Measurements from ENCODE around the gene STOML2.

STOML2 gene

GRCh38 chr9:35059438-35059837 lies 43.5 kb downstream of the STOML2 start:
- TF ChIP-seq CTCF (IDR thresholded peaks at IDR 0.05; ENCODE audit: insufficient read depth, low read length, missing control alignments), result no peak
- DNase-seq (ENCODE audit: low read depth, low spot score), result no peak
- no peak overlapping the region for H3K4me3 ChIP-seq (ENCODE audit: low read depth, low read length)
- CTCF ChIA-PET, result interaction anchor here (1.4 to 2.6 kb wide), 4 partner anchors 8 to 37 kb away, joined by 4 to 13 read pairs (median 6); partner anchors contain the start of genes PIGO and VCP
- POLR2A ChIA-PET, result interaction anchor here (1.7 kb wide), 1 partner anchor 12 kb away, joined by 9 read pairs; the partner anchor contains the start of gene VCP

GRCh38 chr9:35057271-35057620 lies 45.7 kb downstream of the STOML2 start:
- no peak for TF ChIP-seq CTCF (IDR thresholded peaks at IDR 0.05; ENCODE audit: insufficient read depth, low read length, missing control alignments)
- ChIA-PET POLR2A (interaction anchor here (1.0 kb wide), 2 partner anchors 14 to 15 kb away, joined by 3 to 6 read pairs; partner anchors contain the start of gene VCP), CTCF (interaction anchor here (1.1 to 1.2 kb wide), 2 partner anchors 11 to 39 kb away, joined by 3 to 5 read pairs; partner anchors contain the start of gene PIGO)
- no peak for DNase-seq (ENCODE audit: low read depth, low spot score)
- no peak overlapping the region for H3K4me3 ChIP-seq (ENCODE audit: low read depth, low read length)

- DNase-seq (ENCODE audit: low read depth, low spot score), result no peak
- CTCF ChIA-PET, result interaction anchor here (1.1 to 1.2 kb wide), 2 partner anchors 11 to 40 kb away, joined by 3 to 5 read pairs; partner anchors contain the start of gene PIGO
- H3K4me3 ChIP-seq (ENCODE audit: low read depth, low read length), result no peak overlapping the region
- no peak for TF ChIP-seq CTCF (IDR thresholded peaks at IDR 0.05; ENCODE audit: insufficient read depth, low read length, missing control alignments)
- POLR2A ChIA-PET, result interaction anchor here (0.9 to 1.0 kb wide), 3 partner anchors 10 to 16 kb away, joined by 3 to 6 read pairs (median 4); partner anchors contain the start of gene VCP
These were observed 46.2 kb downstream of the STOML2 start for GRCh38 chr9:35056571-35057270.

GRCh38 chr9:35054871-35055644 lies 47.9 kb downstream of the STOML2 start:
- ChIA-PET CTCF (no interaction called here), POLR2A (no interaction called here)
- no peak for DNase-seq (ENCODE audit: low read depth, low spot score)
- no peak for TF ChIP-seq CTCF (IDR thresholded peaks at IDR 0.05; ENCODE audit: insufficient read depth, low read length, missing control alignments)
- H3K4me3 ChIP-seq (ENCODE audit: low read depth, low read length), result no peak overlapping the region

GRCh38 chr9:35054185-35054835 lies 48.6 kb downstream of the STOML2 start:
- DNase-seq (ENCODE audit: low read depth, low spot score), result no peak
- POLR2A ChIA-PET, result no interaction called here
- no peak for TF ChIP-seq CTCF (IDR thresholded peaks at IDR 0.05; ENCODE audit: insufficient read depth, low read length, missing control alignments)
- H3K4me3 ChIP-seq (ENCODE audit: low read depth, low read length), result no peak overlapping the region
- CTCF ChIA-PET, result interaction anchor here (1.9 to 5.8 kb wide), 3 partner anchors 9 to 157 kb away, joined by 9 to 102 read pairs (median 40); a partner anchor contains a TSS
